Heart left ventricle (tissue), 16 donors: Measurements from ENCODE around the gene ZNF410. TPM values are rescaled to one million over a fixed set of nuclear protein-coding genes. Genes with fewer than 3 reads are reported as not detected.
"Not testable (repeated sequence)": the region's sequence is repeated elsewhere in the genome, so short reads cannot be mapped to it uniquely, and the experiment has no call there.

ENCODE experiments used
- ATAC-seq, 4 donors: fragments of 200-7000 bp; cut with Tn5 transposase; one replicate each; pipeline ENCODE4 v1.9.1; 2020 to 2022; ENCODE audit warnings: moderate library complexity in 4 of 4, mild to moderate bottlenecking in 3 of 4, moderate number of reproducible peaks in 1 of 4
- DNase-seq, 5 donors: peaks; one replicate each; pipeline ENCODE4 v3.0.0-alpha.2; 2020
- H3K27ac ChIP-seq, 12 donors: fragments of 200-600 bp; sonication (generic) in 4 of 12; one replicate each; pipeline versions ENCODE4 v1.5.0 to v1.8.0; 2016 to 2022; ENCODE audit warnings: mild to moderate bottlenecking in 2 of 12
- H3K27me3 ChIP-seq, 9 donors: fragments of 200-600 bp; sonication (generic) in 2 of 9; one replicate each; pipeline versions ENCODE4 v1.5.1 to v1.8.0; 2016 to 2022; ENCODE audit warnings: mild to moderate bottlenecking in 3 of 9
- H3K36me3 ChIP-seq, 9 donors: fragments of 200-600 bp; sonication (generic) in 2 of 9; one replicate each; pipeline versions ENCODE4 v1.5.0 to v1.8.0; 2018 to 2022; ENCODE audit warnings: mild to moderate bottlenecking in 2 of 9
- H3K4me1 ChIP-seq, 12 donors: fragments of 200-600 bp; sonication (generic) in 4 of 12; one replicate each; pipeline versions ENCODE4 v1.5.0 to v1.8.0; 2016 to 2022; ENCODE audit warnings: mild to moderate bottlenecking in 3 of 12
- H3K4me3 ChIP-seq, 12 donors: fragments of 200-600 bp; sonication (generic) in 4 of 12; one replicate each; pipeline versions ENCODE4 v1.5.0 to v1.8.0; 2017 to 2022; ENCODE audit warnings: mild to moderate bottlenecking in 9 of 12, moderate library complexity in 4 of 12
- H3K9me3 ChIP-seq, 12 donors: fragments of 200-600 bp; sonication (generic) in 4 of 12; one replicate each; pipeline versions ENCODE4 v1.5.0 to v1.8.0; 2016 to 2022; ENCODE audit warnings: mild to moderate bottlenecking in 1 of 12
- CTCF ChIP-seq, 12 donors: fragments of 200-600 bp; sonication (generic) in 4 of 12; IDR thresholded peaks; one replicate each; pipeline versions ENCODE4 v1.5.0 to v1.8.0; 2018 to 2022; ENCODE audit warnings: antibody characterized with exemption in 12 of 12, mild to moderate bottlenecking in 5 of 12
- POLR2A ChIP-seq, 2 donors: fragments of 450-650 bp; IDR thresholded peaks; one replicate each; pipeline ENCODE4 v1.6.1; 2017; ENCODE audit warnings: antibody characterized with exemption in 2 of 2, mild to moderate bottlenecking in 2 of 2, moderate library complexity in 2 of 2
- WGBS, 4 donors: extraction: QIAGEN DNeasy Blood & Tissue Kit in 2 of 4; methylation state at CpG; one replicate each; pipeline versions ENCODE4 v1.1.5 to v1.1.7; 2013 to 2018; 5-methylcytosine and 5-hydroxymethylcytosine counted together
- intact Hi-C, 10 donors: fragments of 100-400 bp; cut with DNase I; formaldehyde crosslinking; loops; one replicate each; pipeline versions ENCODE4 v1.11.1 to v1.14.2; 2022
- polyA plus RNA-seq, 2 donors: library from polyadenylated mRNA; stranded (reverse); fragments of 200-250 nt; gene quantifications; one replicate each; pipeline ENCODE4 v1.2.3, GENCODE V29; 2013
- total RNA-seq, 9 donors: library from RNA; depleted of rRNA in 2 of 9; stranded (reverse); fragments of >200 nt in 2 of 9; fragmentation: NEBNext Ultra II Directional in 3 of 9; extraction: Animal tissue kit (Norgen Biotek cat#: 25700) in 3 of 9; gene quantifications; one replicate each; pipeline versions ENCODE4 v1.1.0 to v1.2.4, GENCODE V29; 2016 to 2023
- donor health status: ischemic (EF 13 %, LVEDD 7.1; RV severe dilation, severe dysfunction).
- donor health status: healthy with polysubstance abuse.
- donor health status: DM: no; HTN: yes; CAD: no.
- donor health status: DM: no; HTN: no; CAD: no.
- donor health status: ischemic (EF 25% LVEDD 6.9; RV normal size, moderate dysfunction).
- donor health status: ischemic (EF 25% LVEDD 5.7; RV mildly dilated, moderate dysfunction).
- donor health status: healthy.
- donor health status: DM: yes; HTN: yes; CAD: no.
- donor health status: ischemic (EF 35%, LVEDD 5.7; RV mildly dilated, moderate dysfunction).
- donor health status: nonischemic (EF 11% LVEDD 7.7; RV severe dilation, severe dysfunction).
- donor health status: DM: yes; HTN: yes; CAD: no.
- donor health status: PGD.
- donor health status: ischemic (EF 29% LVEDD 5.4; RV normal size, mild dysfunction).
- donor health status: nonischemic (EF 23%, LVEDD 6.1; RV moderate dilation, normal function).

The ZNF410 gene
- total and polyA plus RNA-seq, 11 donors = 11.9 to 29.0 (median 20.1) TPM

- H3K4me1 ChIP-seq = peaks cover 0 to 34% (median 19%) of the 10 kb centered on the region in 12 donors
- H3K27ac ChIP-seq = no peak overlapping the region
- intact Hi-C loops = loop anchor here in 3 of 10 donors (5.0 to 10.0 kb wide), 2 partner anchors 125 to 162 kb away; partner anchors contain the start of genes BBOF1 (in 1 of the 3) and ENTPD5 (in 1 of the 3)
- H3K9me3 ChIP-seq = no peaks in the 10 kb centered on the region
- no peak for TF ChIP-seq POLR2A (IDR thresholded peaks at IDR 0.05)
- DNase-seq (no peak), ATAC-seq (no peak)
- peaks cover 0 to 31% (median 19%) of the 10 kb centered on the region in 9 donors for H3K36me3 ChIP-seq
- H3K4me3 ChIP-seq = no peak overlapping the region
- H3K27me3 ChIP-seq = no peaks in the 10 kb centered on the region
- 78 to 87% (median 83%) methylated on average over 5 of the region's 5 CpGs for WGBS, 4 donors
These were observed 2.7 kb downstream of the ZNF410 start for GRCh38 chr14:73889376-73889775.

- 91 to 96% (median 93%) methylated on average over 6 of the region's 6 CpGs for WGBS, 4 donors
- H3K9me3 ChIP-seq, H3K27me3 ChIP-seq, ATAC-seq, H3K4me3 ChIP-seq, H3K27ac ChIP-seq, DNase-seq, intact Hi-C loops: not testable (repeated sequence)
- H3K4me1 ChIP-seq = peaks cover 0 to 16% (median 0%) of the 10 kb centered on the region in 12 donors
- peaks cover 0 to 79% (median 67%) of the 10 kb centered on the region in 9 donors for H3K36me3 ChIP-seq
These were observed 7.6 kb downstream of the ZNF410 start for GRCh38 chr14:73894180-73894687.

- intact Hi-C loops = no loop called here
- DNase-seq = no peak
- 52 to 70% (median 62%) methylated on average over 1 of the region's 1 CpG for WGBS, 4 donors
- no peak overlapping the region for H3K4me3 ChIP-seq
- peaks cover 0 to 12% (median 0%) of the 10 kb centered on the region in 12 donors for H3K4me1 ChIP-seq
- no peaks in the 10 kb centered on the region for H3K9me3 ChIP-seq
- TF ChIP-seq CTCF (IDR thresholded peaks at IDR 0.05) (no peak), POLR2A (IDR thresholded peaks at IDR 0.05) (no peak)
- peak overlapping the region in 1 of 12 donors; percentile 47 for H3K27ac ChIP-seq
- H3K36me3 ChIP-seq = peaks cover 0 to 97% (median 81%) of the 10 kb centered on the region in 9 donors
- ATAC-seq = no peak
- H3K27me3 ChIP-seq = no peaks in the 10 kb centered on the region
These were observed 9.3 kb downstream of the ZNF410 start for GRCh38 chr14:73895939-73896338.

GRCh38 chr14:73896521-73896920 is 9.9 kb downstream of the ZNF410 start:
- TF ChIP-seq CTCF (IDR thresholded peaks at IDR 0.05) (no peak), POLR2A (IDR thresholded peaks at IDR 0.05) (no peak)
- Histone ChIP-seq H3K9me3 (no peaks in the 10 kb centered on the region), H3K4me1 (peaks cover 0 to 12% (median 0%) of the 10 kb centered on the region in 12 donors), H3K36me3 (peaks cover 0 to 100% (median 87%) of the 10 kb centered on the region in 9 donors), H3K4me3 (no peak overlapping the region), H3K27me3 (no peaks in the 10 kb centered on the region), H3K27ac (peak overlapping the region in 1 of 12 donors; percentile 47)
- 75 to 83% (median 78%) methylated on average over 1 of the region's 1 CpG for WGBS, 4 donors
- intact Hi-C loops = no loop called here
- DNase-seq = no peak
- ATAC-seq = no peak

GRCh38 chr14:73903028-73903427 is 16.4 kb downstream of the ZNF410 start:
- Histone ChIP-seq H3K4me3 (no peak overlapping the region), H3K27ac (no peak overlapping the region), H3K36me3 (peaks cover 0 to 98% (median 93%) of the 10 kb centered on the region in 9 donors), H3K27me3 (no peaks in the 10 kb centered on the region), H3K9me3 (no peaks in the 10 kb centered on the region), H3K4me1 (peaks cover 0 to 4% (median 0%) of the 10 kb centered on the region in 12 donors)
- 80 to 93% (median 82%) methylated on average over 3 of the region's 3 CpGs for WGBS, 4 donors
- DNase-seq (no peak), ATAC-seq (no peak)
- intact Hi-C loops = no loop called here
- TF ChIP-seq POLR2A (IDR thresholded peaks at IDR 0.05) (no peak), CTCF (IDR thresholded peaks at IDR 0.05) (no peak)
